ENCODE data around the gene TXLNG. TPM values are rescaled to one million over a fixed set of nuclear protein-coding genes. Genes with fewer than 3 reads are reported as not detected.

TXLNG gene
- total and polyA plus RNA-seq, 9 donors, result 14.0 to 27.7 (median 20.2) TPM

GRCh38 chrX:16834806-16835205 lies 48.5 kb downstream of the TXLNG start:
- Histone ChIP-seq H3K4me3 (no peak overlapping the region), H3K4me1 (ENCODE audit: insufficient read depth) (peaks cover 4% of the 10 kb centered on the region), H3K36me3 (no peaks in the 10 kb centered on the region), H3K27me3 (no peaks in the 10 kb centered on the region), H3K9me3 (no peaks in the 10 kb centered on the region), H3K27ac (no peak overlapping the region)
- TF ChIP-seq EP300 (IDR thresholded peaks at IDR 0.05) (no peak), POLR2A (IDR thresholded peaks at IDR 0.05) (no peak), CTCF (IDR thresholded peaks at IDR 0.05) (no peak)
- WGBS, 3 donors, result 61 to 65% (median 64%) methylated on average over 6 of the region's 6 CpGs
- no peak for DNase-seq
- intact Hi-C loops (cut with DNase I), result no loop called here

- WGBS, 3 donors, result 91 to 93% (median 93%) methylated on average over 9 of the region's 9 CpGs
- intact Hi-C loops (cut with DNase I), result no loop called here
Measured at GRCh38 chrX:16836371-16836770, 50.1 kb downstream of the TXLNG start.

GRCh38 chrX:16838202-16839066 lies 52.2 kb downstream of the TXLNG start:
- intact Hi-C loops (cut with DNase I), result no loop called here

More at GRCh38 chrX:16836371-16836770, 50.1 kb downstream of the TXLNG start:
- Histone ChIP-seq H3K9me3 (no peaks in the 10 kb centered on the region), H3K4me3 (no peak overlapping the region), H3K27me3 (no peaks in the 10 kb centered on the region), H3K36me3 (no peaks in the 10 kb centered on the region), H3K27ac (no peak overlapping the region), H3K4me1 (ENCODE audit: insufficient read depth) (peaks cover 4% of the 10 kb centered on the region)
- TF ChIP-seq CTCF (IDR thresholded peaks at IDR 0.05), result peak in 1 of 3 donors; percentile 20
- no peak for TF ChIP-seq EP300 (IDR thresholded peaks at IDR 0.05)
- TF ChIP-seq POLR2A (IDR thresholded peaks at IDR 0.05), result no peak
- no peak for DNase-seq

GRCh38 chrX:16839219-16839851 lies 53.1 kb downstream of the TXLNG start:
- Histone ChIP-seq H3K27ac (no peak overlapping the region), H3K4me1 (ENCODE audit: insufficient read depth) (peaks cover 4% of the 10 kb centered on the region), H3K4me3 (no peak overlapping the region), H3K27me3 (no peaks in the 10 kb centered on the region), H3K36me3 (no peaks in the 10 kb centered on the region), H3K9me3 (no peaks in the 10 kb centered on the region)
- TF ChIP-seq CTCF (IDR thresholded peaks at IDR 0.05) (no peak), EP300 (IDR thresholded peaks at IDR 0.05) (no peak), POLR2A (IDR thresholded peaks at IDR 0.05) (no peak)
- intact Hi-C loops (cut with DNase I), result no loop called here
- WGBS, 3 donors, result 62 to 71% (median 63%) methylated on average over 5 of the region's 5 CpGs
- DNase-seq, result no peak

More at GRCh38 chrX:16838202-16839066, 52.2 kb downstream of the TXLNG start:
- peak in 1 of 5 donors; percentile 23 for DNase-seq
- H3K36me3 ChIP-seq, result no peaks in the 10 kb centered on the region
- H3K27ac ChIP-seq, result no peak overlapping the region
- H3K4me3 ChIP-seq, result no peak overlapping the region
- no peaks in the 10 kb centered on the region for H3K27me3 ChIP-seq
- H3K4me1 ChIP-seq (ENCODE audit: insufficient read depth), result peaks cover 4% of the 10 kb centered on the region
- no peaks in the 10 kb centered on the region for H3K9me3 ChIP-seq
- 56 to 68% (median 58%) methylated on average over 11 of the region's 11 CpGs for WGBS, 3 donors
- no peak for TF ChIP-seq EP300 (IDR thresholded peaks at IDR 0.05)
- TF ChIP-seq POLR2A (IDR thresholded peaks at IDR 0.05), result no peak
- no peak for TF ChIP-seq CTCF (IDR thresholded peaks at IDR 0.05)

Data from ovary (tissue), 9 donors.